ENCODE measurements around the gene ACSL3. TPM values are rescaled to one million over a fixed set of nuclear protein-coding genes. Genes with fewer than 3 reads are reported as not detected.

Gene ACSL3
- polyA plus RNA-seq, 1 donor from 2014 or later = 119 TPM

DNA sequence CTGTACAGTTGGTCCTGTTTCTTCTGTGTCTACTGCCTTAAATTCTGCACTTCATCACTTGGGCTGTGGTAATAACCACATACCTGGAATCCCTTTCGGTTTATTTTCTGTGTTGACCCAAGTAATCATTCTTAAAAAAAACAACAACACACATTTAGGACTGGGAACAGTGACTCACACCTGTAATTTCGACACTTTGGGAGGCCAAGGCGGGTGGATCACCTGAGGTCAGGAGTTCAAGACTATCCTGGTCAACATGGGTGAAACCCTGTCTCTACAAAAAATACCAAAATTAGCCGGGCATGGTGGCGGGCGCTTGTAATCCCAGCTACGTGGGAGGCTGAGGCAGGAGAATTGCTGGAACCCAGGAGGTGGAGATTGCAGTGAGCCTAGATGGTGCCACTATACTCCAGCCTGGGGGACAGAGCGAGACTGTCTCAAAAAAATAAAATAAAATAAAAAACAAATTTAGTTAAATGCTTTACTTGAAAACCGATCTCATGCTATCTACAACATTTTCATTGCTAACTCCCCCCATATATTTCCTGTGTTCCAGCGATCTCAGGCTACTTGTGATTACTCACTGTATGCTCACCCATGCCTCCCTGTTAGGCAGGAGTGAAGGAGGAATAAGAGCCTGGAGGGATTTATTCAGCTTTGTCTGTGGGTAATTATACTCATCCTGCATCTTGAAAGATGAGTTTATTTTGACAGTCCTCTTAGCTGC is 18.2 kb downstream of the ACSL3 start:
- Histone ChIP-seq H3K9ac (ENCODE audit: low read length) (no peak overlapping the region), H3F3A (ENCODE audit: insufficient read depth, low read length, poor library complexity, severe bottlenecking) (no peaks in the 10 kb centered on the region), H3K9me2 (ENCODE audit: insufficient read depth, low read length) (no peaks in the 10 kb centered on the region), H3K4me2 (ENCODE audit: low read length) (no peak overlapping the region), H3K27ac (ENCODE audit: low read length) (no peak overlapping the region), H4K20me1 (ENCODE audit: insufficient read depth) (no peaks in the 10 kb centered on the region), H3K9me3 (ENCODE audit: low read length) (no peaks in the 10 kb centered on the region), H3K4me3 (ENCODE audit: low read length) (no peak overlapping the region), H3K79me2 (replicated peaks; ENCODE audit: insufficient read depth, low read length) (peaks cover 88% of the 10 kb centered on the region), H3K27me3 (ENCODE audit: insufficient read depth, low read depth, low read length) (no peaks in the 10 kb centered on the region), H3K36me3 (ENCODE audit: insufficient read depth, low read length) (no peaks in the 10 kb centered on the region), H2AFZ (ENCODE audit: low read depth, low read length) (no peak overlapping the region)
- TF ChIP-seq REST (IDR thresholded peaks at IDR 0.05; ENCODE audit: borderline replicate concordance) (no peak), EZH2 (IDR thresholded peaks at IDR 0.05; ENCODE audit: borderline replicate concordance, insufficient read depth, low read length, poor library complexity, severe bottlenecking) (no peak), SMC3 (conservative IDR thresholded peaks at IDR 0.05; ENCODE audit: poor library complexity) (no peak), MXI1 (conservative IDR thresholded peaks at IDR 0.05; ENCODE audit: poor library complexity, severe bottlenecking) (no peak), TAF1 (IDR thresholded peaks at IDR 0.05; ENCODE audit: low read depth) (no peak)
- TF ChIP-seq, protein P1, sequence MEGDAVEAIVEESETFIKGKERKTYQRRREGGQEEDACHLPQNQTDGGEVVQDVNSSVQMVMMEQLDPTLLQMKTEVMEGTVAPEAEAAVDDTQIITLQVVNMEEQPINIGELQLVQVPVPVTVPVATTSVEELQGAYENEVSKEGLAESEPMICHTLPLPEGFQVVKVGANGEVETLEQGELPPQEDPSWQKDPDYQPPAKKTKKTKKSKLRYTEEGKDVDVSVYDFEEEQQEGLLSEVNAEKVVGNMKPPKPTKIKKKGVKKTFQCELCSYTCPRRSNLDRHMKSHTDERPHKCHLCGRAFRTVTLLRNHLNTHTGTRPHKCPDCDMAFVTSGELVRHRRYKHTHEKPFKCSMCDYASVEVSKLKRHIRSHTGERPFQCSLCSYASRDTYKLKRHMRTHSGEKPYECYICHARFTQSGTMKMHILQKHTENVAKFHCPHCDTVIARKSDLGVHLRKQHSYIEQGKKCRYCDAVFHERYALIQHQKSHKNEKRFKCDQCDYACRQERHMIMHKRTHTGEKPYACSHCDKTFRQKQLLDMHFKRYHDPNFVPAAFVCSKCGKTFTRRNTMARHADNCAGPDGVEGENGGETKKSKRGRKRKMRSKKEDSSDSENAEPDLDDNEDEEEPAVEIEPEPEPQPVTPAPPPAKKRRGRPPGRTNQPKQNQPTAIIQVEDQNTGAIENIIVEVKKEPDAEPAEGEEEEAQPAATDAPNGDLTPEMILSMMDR (IDR thresholded peaks at IDR 0.05; ENCODE audit: poor library complexity, severe bottlenecking) = no peak

- Histone ChIP-seq H3K79me2 (replicated peaks; ENCODE audit: insufficient read depth, low read length) (peaks cover 88% of the 10 kb centered on the region), H3F3A (ENCODE audit: insufficient read depth, low read length, poor library complexity, severe bottlenecking) (no peaks in the 10 kb centered on the region), H3K9me3 (ENCODE audit: low read length) (no peaks in the 10 kb centered on the region), H4K20me1 (ENCODE audit: insufficient read depth) (no peaks in the 10 kb centered on the region), H3K4me2 (ENCODE audit: low read length) (no peak overlapping the region), H3K27me3 (ENCODE audit: insufficient read depth, low read depth, low read length) (no peaks in the 10 kb centered on the region), H2AFZ (ENCODE audit: low read depth, low read length) (no peak overlapping the region), H3K4me3 (ENCODE audit: low read length) (no peak overlapping the region), H3K9me2 (ENCODE audit: insufficient read depth, low read length) (no peaks in the 10 kb centered on the region), H3K36me3 (ENCODE audit: insufficient read depth, low read length) (no peaks in the 10 kb centered on the region), H3K9ac (ENCODE audit: low read length) (no peak overlapping the region), H3K27ac (ENCODE audit: low read length) (no peak overlapping the region)
- TF ChIP-seq POLR2AphosphoS5 (IDR thresholded peaks at IDR 0.05) = no peak
- TF ChIP-seq RAD21 (conservative IDR thresholded peaks at IDR 0.05) = no peak
- TF ChIP-seq MXI1 (conservative IDR thresholded peaks at IDR 0.05; ENCODE audit: poor library complexity, severe bottlenecking) = no peak
- no peak for TF ChIP-seq EZH2 (IDR thresholded peaks at IDR 0.05; ENCODE audit: borderline replicate concordance, insufficient read depth, low read length, poor library complexity, severe bottlenecking)
- TF ChIP-seq REST (IDR thresholded peaks at IDR 0.05; ENCODE audit: borderline replicate concordance) = no peak
- no peak for TF ChIP-seq EP300 (conservative IDR thresholded peaks at IDR 0.05; ENCODE audit: poor library complexity, severe bottlenecking)
- no peak for TF ChIP-seq TAF1 (IDR thresholded peaks at IDR 0.05; ENCODE audit: low read depth)
- TF ChIP-seq SMC3 (conservative IDR thresholded peaks at IDR 0.05; ENCODE audit: poor library complexity) = no peak
- TF ChIP-seq, protein P1 (IDR thresholded peaks at IDR 0.05; ENCODE audit: poor library complexity, severe bottlenecking) = no peak
Observed at GRCh38 chr2:222879604-222879933, 18.7 kb downstream of the ACSL3 start.

Data from neural cell (in vitro differentiated cells).